Fibroblast of villous mesenchyme (primary cell): ENCODE results near the gene RMP24.
"Not testable (repeated sequence)": the region's sequence is repeated elsewhere in the genome, so short reads cannot be mapped to it uniquely, and the experiment has no call there.

Experiments
- DNase-seq: peaks from one replicate; pipeline ENCODE4 v3.0.0-alpha.2; 2010; ENCODE audit warnings: low read depth
- H3K4me3 ChIP-seq: 2 replicates; pipeline ENCODE4 v1.5.1; 2011; ENCODE audit warnings: low read depth, mild to moderate bottlenecking, low read length
- TF ChIP-seq, protein P1 (sequence below): IDR thresholded peaks from 2 replicates; pipeline ENCODE4 v1.5.1; 2012; ENCODE audit warnings: low read depth, mild to moderate bottlenecking, low read length; ENCODE audit not compliant: insufficient read depth

RMP24 gene

DNA sequence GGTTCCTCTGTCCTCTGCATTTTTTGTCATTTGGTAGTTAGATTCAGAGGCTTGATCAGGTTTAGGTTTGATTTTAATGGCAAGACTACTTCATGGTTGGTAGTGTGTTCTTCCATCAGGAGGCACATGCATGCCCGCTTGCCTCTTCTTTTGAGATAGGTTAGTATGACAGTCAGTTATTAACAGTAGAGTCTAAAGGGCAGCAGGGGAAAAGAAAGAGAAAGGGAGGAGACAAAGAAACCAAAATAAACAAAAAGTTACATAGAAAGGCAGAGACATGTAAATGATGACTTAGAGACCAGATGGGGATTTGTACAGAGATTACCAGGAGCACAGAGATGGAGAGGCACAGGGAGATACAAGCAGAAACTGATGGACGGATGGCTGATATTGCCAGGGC lies 10.2 kb upstream of the RMP24 start:
- no peak for DNase-seq
- TF ChIP-seq, protein P1, sequence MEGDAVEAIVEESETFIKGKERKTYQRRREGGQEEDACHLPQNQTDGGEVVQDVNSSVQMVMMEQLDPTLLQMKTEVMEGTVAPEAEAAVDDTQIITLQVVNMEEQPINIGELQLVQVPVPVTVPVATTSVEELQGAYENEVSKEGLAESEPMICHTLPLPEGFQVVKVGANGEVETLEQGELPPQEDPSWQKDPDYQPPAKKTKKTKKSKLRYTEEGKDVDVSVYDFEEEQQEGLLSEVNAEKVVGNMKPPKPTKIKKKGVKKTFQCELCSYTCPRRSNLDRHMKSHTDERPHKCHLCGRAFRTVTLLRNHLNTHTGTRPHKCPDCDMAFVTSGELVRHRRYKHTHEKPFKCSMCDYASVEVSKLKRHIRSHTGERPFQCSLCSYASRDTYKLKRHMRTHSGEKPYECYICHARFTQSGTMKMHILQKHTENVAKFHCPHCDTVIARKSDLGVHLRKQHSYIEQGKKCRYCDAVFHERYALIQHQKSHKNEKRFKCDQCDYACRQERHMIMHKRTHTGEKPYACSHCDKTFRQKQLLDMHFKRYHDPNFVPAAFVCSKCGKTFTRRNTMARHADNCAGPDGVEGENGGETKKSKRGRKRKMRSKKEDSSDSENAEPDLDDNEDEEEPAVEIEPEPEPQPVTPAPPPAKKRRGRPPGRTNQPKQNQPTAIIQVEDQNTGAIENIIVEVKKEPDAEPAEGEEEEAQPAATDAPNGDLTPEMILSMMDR: no peak
- H3K4me3 ChIP-seq: no peak overlapping the region

DNA sequence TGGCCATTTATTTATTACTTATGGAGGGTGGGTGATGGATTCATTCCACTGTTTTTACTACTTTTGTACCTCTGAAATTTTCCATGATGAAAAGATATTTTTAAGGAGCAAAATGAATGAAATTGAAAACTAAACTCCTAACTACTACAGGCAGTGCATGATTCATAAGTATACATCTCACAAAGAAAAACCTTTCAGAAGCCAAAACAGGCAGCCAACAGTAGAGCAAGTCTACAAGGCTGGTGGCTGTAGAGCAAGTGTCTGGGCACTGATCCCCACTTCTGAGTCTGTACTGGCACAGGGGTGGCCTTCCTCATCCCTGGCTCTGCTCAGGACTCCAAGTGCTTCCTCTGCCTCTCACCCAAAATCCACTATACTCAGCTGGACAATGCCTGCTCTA lies 8.2 kb upstream of the RMP24 start:
- DNase-seq: no peak
- TF ChIP-seq, protein P1: no peak
- no peak overlapping the region for H3K4me3 ChIP-seq

DNA sequence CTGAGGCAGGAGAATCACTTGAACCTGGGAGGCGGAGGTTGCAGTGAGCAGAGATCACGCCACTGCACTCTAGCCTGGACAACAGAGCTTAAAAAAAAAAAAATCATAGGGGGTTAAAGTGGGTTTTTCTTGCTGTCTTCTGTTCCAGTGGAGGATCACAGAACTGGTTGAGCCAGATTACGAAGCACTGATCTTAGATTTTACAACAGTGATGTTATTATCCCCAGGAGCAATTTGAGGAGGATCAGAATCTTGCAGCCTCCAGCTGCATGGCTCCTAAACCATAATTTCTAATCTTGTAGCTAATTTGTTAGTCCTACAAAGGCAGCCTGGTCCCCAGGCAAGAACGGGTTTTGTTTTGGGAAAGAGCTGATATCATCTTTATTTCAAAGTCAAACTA lies 4.6 kb upstream of the RMP24 start:
- not testable (repeated sequence) for DNase-seq, H3K4me3 ChIP-seq

DNA sequence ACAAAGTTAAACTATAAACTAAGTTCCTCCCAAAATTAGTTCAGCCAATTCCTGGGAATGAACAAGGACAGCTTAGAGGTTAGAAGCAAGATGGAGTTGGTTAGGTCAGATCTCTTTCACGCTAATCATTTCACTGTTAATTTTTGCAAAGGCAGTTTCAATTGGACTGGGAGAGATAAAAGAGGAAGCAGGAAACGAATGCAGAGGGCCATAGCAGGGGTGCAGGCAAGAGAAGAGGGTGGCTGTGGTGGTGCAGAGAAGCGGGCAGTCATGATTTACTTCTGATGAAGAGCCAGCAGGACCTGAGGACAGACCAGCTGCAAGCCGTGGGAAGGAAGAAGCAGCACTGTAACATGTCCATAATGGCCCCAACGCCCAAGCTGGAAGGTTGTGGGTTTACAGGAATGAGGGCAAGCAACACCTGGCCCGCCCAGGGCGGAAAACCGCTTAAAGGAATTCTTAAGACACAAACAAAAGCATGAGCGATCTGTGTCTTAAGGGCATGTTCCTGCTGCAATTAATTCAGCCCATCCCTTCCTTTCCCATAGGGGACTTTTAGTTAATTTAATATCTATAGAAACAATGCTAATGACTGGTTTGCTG lies 4.1 kb upstream of the RMP24 start:
- no peak overlapping the region for H3K4me3 ChIP-seq
- no peak for DNase-seq
- TF ChIP-seq, protein P1: no peak

DNA sequence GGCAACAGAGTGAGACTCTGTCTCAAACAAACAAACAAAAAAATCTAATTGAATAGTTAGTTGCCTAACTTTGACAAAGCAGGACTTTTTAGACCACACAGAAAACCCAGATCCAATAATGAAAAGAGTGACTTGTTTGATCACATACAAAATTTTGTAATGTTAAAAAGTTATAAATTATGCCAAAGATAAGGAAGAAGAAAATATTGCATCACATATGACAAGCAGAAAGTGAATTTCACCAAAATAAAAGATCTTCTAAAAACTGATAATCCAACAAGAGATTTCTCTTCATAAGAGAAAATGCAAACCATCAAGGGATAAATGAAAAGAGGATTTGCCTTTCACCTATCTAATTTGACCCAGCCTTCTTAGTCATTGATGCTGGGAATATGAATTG lies 2.8 kb upstream of the RMP24 start:
- TF ChIP-seq, protein P1: no peak
- no peak for DNase-seq
- no peak overlapping the region for H3K4me3 ChIP-seq

DNA sequence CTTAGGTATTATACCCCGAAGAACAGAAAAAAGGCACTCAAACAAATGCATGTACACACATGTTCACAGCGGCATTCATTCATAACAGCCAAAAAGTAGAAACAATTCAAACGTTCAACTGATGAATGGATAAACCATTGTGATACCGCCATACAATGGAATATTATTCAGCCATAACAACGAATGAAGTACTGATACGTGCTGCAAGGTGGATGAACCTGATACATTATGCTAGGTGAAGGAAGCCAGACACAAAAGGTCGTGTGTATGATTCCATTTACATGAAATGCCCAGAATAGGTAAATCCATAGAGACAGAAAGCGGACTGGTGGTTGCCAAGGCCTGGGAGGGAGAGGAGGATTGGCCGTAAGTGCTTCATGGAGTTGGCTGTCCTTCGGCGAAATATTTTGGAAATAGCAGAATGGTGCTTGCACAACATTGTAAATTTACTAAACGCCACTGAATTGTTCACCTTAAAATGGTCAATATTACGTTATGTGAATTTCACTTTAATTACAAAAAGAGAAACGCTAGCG lies 750 bp upstream of the RMP24 start:
- TF ChIP-seq, protein P1: no peak
- peak overlapping the region; percentile 73 for H3K4me3 ChIP-seq
- DNase-seq: no peak

DNA sequence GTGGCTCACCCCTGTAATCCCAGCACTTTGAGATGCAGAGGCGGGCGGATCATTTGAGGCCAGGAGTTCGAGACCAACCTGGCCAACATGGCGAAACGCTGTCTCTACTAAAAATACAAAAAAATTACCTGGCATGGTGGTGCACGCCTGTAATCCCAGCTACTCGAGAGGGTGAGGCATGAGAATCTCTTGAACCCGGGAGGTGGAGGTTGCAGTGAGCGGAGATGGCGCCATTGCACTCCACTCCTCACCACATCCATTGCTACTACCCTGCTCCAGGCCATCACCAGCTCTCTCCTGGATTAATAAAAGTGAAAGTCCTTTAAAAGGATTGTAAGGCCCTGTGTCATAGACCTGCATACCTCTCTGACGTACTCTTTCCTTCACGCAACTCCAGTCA lies 1.2 kb downstream of the RMP24 start:
- TF ChIP-seq, protein P1: no peak
- H3K4me3 ChIP-seq: peak overlapping the region; percentile 73
- DNase-seq: no peak
